Mucosa of descending colon (tissue), 3 donors: ENCODE measurements around the gene S100A3. TPM values are rescaled to one million over a fixed set of nuclear protein-coding genes. Genes with fewer than 3 reads are reported as not detected.

Experiments
- ATAC-seq: fragments of 200-7000 bp; cut with Tn5 transposase; one replicate; pipeline ENCODE4 v1.9.1; 2020; ENCODE audit warnings: mild to moderate bottlenecking, moderate library complexity
- DNase-seq, 3 donors: peaks; one replicate each; pipeline ENCODE4 v3.0.0-alpha.2; 2020
- H3K36me3 ChIP-seq: fragments of 200-600 bp; one replicate; pipeline ENCODE4 v1.8.0; 2021; ENCODE audit warnings: low read depth, mild to moderate bottlenecking
- H3K4me1 ChIP-seq: fragments of 200-600 bp; one replicate; pipeline ENCODE4 v1.8.0; 2021; ENCODE audit warnings: low read depth, mild to moderate bottlenecking
- H3K4me3 ChIP-seq: fragments of 200-600 bp; one replicate; pipeline ENCODE4 v1.8.0; 2021; ENCODE audit warnings: mild to moderate bottlenecking
- H3K9me3 ChIP-seq: fragments of 200-600 bp; one replicate; pipeline ENCODE4 v1.8.0; 2021; ENCODE audit warnings: mild to moderate bottlenecking
- intact Hi-C, 2 donors: fragments of 100-400 bp; cut with DNase I in 1 of 2; cut with micrococcal nuclease in 1 of 2; formaldehyde crosslinking; loops; one replicate each; pipeline versions ENCODE4 v1.11.0 to v1.11.1; 2022; cut with DNase I, micrococcal nuclease
- total RNA-seq, 3 donors: library from RNA; stranded (reverse); fragmentation: NEBNext Ultra II Directional in 2 of 3; extraction: Animal tissue kit (Norgen Biotek cat#: 25700) in 2 of 3; gene quantifications; one replicate each; pipeline versions ENCODE4 v1.2.1 to v1.2.4, GENCODE V29; 2021 to 2023
- TF ChIP-seq, protein P1 (sequence below): fragments of 200-600 bp; IDR thresholded peaks from one replicate; pipeline ENCODE4 v1.8.0; 2022; ENCODE audit warnings: antibody characterized with exemption, mild to moderate bottlenecking
- donor health status: DM: no; HTN: no; CAD: no; lungs with moderate emphysema.
- donor health status: DM: no; HTN: no; CAD: no.
- donor health status: DM: no; HTN: yes; CAD: no.

S100A3 gene
- total RNA-seq, 3 donors from 2014 or later = 0.85 to 2.2 TPM; not detected in 1

DNA sequence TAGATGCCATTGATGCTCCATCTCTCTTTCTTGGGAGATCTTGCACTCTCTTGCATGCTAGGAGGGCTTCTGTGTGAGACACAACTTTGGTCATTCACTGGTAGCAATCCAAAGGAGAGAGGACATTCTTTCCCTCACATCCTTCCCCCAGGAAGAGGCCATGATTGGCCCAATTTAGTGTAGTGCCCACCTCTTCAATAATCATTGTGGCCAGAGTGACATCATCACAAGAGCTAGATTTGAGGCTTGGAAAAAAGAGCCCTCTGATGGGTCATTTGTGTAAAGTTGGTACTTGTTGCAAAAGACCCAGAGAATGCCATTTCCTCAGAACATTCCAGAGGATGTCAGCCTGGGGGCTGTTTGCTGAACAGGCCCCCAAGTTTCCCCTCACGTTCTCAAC lies 43.5 kb downstream of the S100A3 start:
- Histone ChIP-seq H3K36me3 (no peaks in the 10 kb centered on the region), H3K4me3 (no peak overlapping the region), H3K4me1 (peaks cover under 1% of the 10 kb centered on the region), H3K9me3 (no peaks in the 10 kb centered on the region)
- no peak for DNase-seq
- intact Hi-C loops = no loop called here
- TF ChIP-seq, protein P1, sequence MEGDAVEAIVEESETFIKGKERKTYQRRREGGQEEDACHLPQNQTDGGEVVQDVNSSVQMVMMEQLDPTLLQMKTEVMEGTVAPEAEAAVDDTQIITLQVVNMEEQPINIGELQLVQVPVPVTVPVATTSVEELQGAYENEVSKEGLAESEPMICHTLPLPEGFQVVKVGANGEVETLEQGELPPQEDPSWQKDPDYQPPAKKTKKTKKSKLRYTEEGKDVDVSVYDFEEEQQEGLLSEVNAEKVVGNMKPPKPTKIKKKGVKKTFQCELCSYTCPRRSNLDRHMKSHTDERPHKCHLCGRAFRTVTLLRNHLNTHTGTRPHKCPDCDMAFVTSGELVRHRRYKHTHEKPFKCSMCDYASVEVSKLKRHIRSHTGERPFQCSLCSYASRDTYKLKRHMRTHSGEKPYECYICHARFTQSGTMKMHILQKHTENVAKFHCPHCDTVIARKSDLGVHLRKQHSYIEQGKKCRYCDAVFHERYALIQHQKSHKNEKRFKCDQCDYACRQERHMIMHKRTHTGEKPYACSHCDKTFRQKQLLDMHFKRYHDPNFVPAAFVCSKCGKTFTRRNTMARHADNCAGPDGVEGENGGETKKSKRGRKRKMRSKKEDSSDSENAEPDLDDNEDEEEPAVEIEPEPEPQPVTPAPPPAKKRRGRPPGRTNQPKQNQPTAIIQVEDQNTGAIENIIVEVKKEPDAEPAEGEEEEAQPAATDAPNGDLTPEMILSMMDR = no peak
- ATAC-seq = no peak

DNA sequence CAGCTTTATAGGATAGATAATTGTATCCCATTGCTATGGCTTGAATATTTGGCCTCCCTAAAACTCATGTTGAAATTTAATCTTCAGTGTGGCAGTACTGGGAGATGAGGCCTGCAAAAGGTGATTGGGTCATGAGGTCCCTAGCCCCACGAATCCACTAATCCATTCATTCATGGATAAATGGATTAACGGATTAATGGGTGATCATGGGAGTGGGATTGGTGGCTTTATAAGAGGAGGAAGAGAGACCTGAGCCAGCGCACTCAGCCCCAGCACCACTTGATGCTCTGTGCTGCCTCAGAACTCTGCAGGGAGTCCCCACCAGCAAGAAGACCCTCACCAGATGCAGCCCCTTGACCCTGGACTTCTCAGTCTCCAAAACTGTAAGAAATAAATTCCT lies 45.3 kb downstream of the S100A3 start:
- ATAC-seq (no peak), DNase-seq (no peak)
- Histone ChIP-seq H3K9me3 (no peaks in the 10 kb centered on the region), H3K4me3 (no peak overlapping the region), H3K36me3 (no peaks in the 10 kb centered on the region), H3K4me1 (no peaks in the 10 kb centered on the region)
- TF ChIP-seq, protein P1 = no peak
- intact Hi-C loops = no loop called here

DNA sequence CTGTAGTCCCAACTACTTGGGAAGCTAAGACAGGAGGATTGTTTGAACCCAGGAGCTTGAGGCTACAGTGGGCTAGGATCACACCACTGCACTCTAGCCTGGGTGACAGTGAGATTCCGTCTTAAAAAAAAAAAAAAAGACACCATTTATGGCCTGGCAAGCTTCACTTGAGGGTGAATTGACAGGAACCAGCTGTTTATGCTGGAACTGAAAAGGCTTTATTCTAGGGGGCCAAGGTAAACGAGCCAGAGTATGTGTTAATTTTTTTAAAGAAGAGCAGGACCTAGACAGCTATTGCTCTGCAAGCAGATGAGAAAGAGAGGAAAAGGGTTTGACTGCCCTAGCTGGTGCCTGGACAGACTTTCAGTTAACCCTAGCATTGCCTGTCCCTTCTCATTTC lies 50.3 kb downstream of the S100A3 start:
- ATAC-seq (no peak), DNase-seq (no peak)
- H3K4me1 ChIP-seq = no peaks in the 10 kb centered on the region
- TF ChIP-seq, protein P1 = no peak
- no peaks in the 10 kb centered on the region for H3K36me3 ChIP-seq
- intact Hi-C loops = loop anchor here in 1 of 2 donors (5.0 kb wide), 1 partner anchor 141 kb away; the partner anchor contains the start of gene S100A9
- H3K4me3 ChIP-seq = no peak overlapping the region
- H3K9me3 ChIP-seq = no peaks in the 10 kb centered on the region

Other genes with a start within 250 kb of the S100A3 start
- gene PGLYRP3, start 236.3 kb downstream of the S100A3 start, total RNA-seq = not detected
- gene PGLYRP4, start 200.4 kb downstream of the S100A3 start, total RNA-seq = not detected
- gene S100A9, start 191.4 kb downstream of the S100A3 start, total RNA-seq = 100 to 1,000 TPM in 1 of 3 donors, 10 to 100 TPM in 1, 1 to 10 TPM in 1; 5.5 to 151 (median 75.0) TPM
- 1 to 10 TPM in 1 of 3 donors, under 1 TPM in 1, not detected in 1; 0.87 to 1.5 TPM for gene S100A12, start 173.6 kb downstream of the S100A3 start, total RNA-seq
- 10 to 100 TPM in 2 of 3 donors, 1 to 10 TPM in 1; 3.4 to 90.6 (median 22.4) TPM for gene S100A8, start 158.2 kb downstream of the S100A3 start, total RNA-seq
- not detected for gene S100A7A, start 132.7 kb downstream of the S100A3 start, total RNA-seq
- gene S100A7, start 88.6 kb downstream of the S100A3 start, total RNA-seq = not detected
- gene S100A6, start 13.3 kb downstream of the S100A3 start, total RNA-seq = 1,000 to 10,000 TPM; 1,327 to 1,659 (median 1,382) TPM
- gene S100A5, start 8.3 kb downstream of the S100A3 start, total RNA-seq = not detected
- 100 to 1,000 TPM in 2 of 3 donors, 10 to 100 TPM in 1; 28.9 to 176 (median 141) TPM for gene S100A4, start 3.5 kb downstream of the S100A3 start, total RNA-seq
- 1 to 10 TPM in 2 of 3 donors, not detected in 1; 1.3 to 1.9 TPM for gene S100A2, start 16.6 kb upstream of the S100A3 start, total RNA-seq
- gene S100A16, start 63.9 kb upstream of the S100A3 start, total RNA-seq = 100 to 1,000 TPM in 2 of 3 donors, 10 to 100 TPM in 1; 79.9 to 156 (median 139) TPM
- 100 to 1,000 TPM; 122 to 361 (median 325) TPM for gene S100A14, start 67.1 kb upstream of the S100A3 start, total RNA-seq
- gene S100A13, start 78.2 kb upstream of the S100A3 start, total RNA-seq = 100 to 1,000 TPM in 1 of 3 donors, 10 to 100 TPM in 2; 42.3 to 102 (median 43.9) TPM
- 1 to 10 TPM in 2 of 3 donors, under 1 TPM in 1; 0.20 to 5.6 (median 2.4) TPM for gene S100A1, start 79.2 kb upstream of the S100A3 start, total RNA-seq
- gene CHTOP, start 84.8 kb upstream of the S100A3 start, total RNA-seq = 10 to 100 TPM; 64.2 to 71.8 (median 71.6) TPM
- gene SNAPIN, start 109.4 kb upstream of the S100A3 start, total RNA-seq = 10 to 100 TPM; 22.6 to 33.7 (median 25.4) TPM
- gene ILF2, start 121.7 kb upstream of the S100A3 start, total RNA-seq = 100 to 1,000 TPM in 1 of 3 donors, 10 to 100 TPM in 2; 78.4 to 126 (median 81.3) TPM
- gene NPR1, start 129.4 kb upstream of the S100A3 start, total RNA-seq = 10 to 100 TPM in 1 of 3 donors, 1 to 10 TPM in 2; 2.3 to 16.4 (median 6.0) TPM
- 10 to 100 TPM; 30.6 to 52.3 (median 36.1) TPM for gene INTS3, start 178.8 kb upstream of the S100A3 start, total RNA-seq
- gene SLC27A3, start 226.1 kb upstream of the S100A3 start, total RNA-seq = 10 to 100 TPM; 17.9 to 35.1 (median 22.9) TPM